ENCODE data around the gene RENBP.
A peak's percentile ranks its signal among the peaks of the same experiment; 100 is the strongest.

The RENBP gene

DNA sequence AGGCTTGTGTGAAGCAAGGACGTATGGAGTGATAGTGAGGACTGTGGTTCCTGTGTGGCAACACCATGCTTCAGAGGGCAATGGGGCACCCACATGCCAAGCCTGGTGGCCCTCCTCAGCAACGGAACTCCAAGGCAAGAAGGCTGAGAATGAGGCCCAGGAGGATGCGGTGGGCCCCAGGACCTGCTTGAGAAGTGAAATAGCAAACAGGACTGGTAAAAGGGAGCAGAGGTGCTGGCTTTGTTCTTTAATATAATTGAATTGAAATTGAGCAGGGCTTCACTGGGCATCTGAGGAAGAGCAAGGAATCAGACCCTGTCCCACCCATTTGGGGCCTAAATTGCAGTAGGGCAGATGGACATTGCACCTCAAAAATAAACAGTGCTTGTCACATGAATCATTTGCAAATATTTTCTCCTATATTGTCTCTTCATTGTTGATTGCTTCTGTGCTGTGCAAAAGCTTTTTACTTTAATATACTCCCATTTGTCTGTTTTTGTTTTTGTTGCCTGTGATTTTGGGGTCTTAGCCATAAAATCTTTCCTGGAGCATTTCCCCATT lies 30.4 kb upstream of the RENBP start:
- POLR2A ChIA-PET: no interaction called here
- DNase-seq (ENCODE audit: low read depth, low spot score): no peak
- TF ChIP-seq, protein P1, sequence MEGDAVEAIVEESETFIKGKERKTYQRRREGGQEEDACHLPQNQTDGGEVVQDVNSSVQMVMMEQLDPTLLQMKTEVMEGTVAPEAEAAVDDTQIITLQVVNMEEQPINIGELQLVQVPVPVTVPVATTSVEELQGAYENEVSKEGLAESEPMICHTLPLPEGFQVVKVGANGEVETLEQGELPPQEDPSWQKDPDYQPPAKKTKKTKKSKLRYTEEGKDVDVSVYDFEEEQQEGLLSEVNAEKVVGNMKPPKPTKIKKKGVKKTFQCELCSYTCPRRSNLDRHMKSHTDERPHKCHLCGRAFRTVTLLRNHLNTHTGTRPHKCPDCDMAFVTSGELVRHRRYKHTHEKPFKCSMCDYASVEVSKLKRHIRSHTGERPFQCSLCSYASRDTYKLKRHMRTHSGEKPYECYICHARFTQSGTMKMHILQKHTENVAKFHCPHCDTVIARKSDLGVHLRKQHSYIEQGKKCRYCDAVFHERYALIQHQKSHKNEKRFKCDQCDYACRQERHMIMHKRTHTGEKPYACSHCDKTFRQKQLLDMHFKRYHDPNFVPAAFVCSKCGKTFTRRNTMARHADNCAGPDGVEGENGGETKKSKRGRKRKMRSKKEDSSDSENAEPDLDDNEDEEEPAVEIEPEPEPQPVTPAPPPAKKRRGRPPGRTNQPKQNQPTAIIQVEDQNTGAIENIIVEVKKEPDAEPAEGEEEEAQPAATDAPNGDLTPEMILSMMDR (IDR thresholded peaks at IDR 0.05; ENCODE audit: insufficient read depth, low read length, missing control alignments): no peak
- H3K4me3 ChIP-seq (ENCODE audit: low read depth, low read length): no peak overlapping the region
- CTCF ChIA-PET: interaction anchor here (1.4 kb wide), 1 partner anchor 38 kb away, joined by 5 read pairs; no protein-coding TSS in a partner anchor

DNA sequence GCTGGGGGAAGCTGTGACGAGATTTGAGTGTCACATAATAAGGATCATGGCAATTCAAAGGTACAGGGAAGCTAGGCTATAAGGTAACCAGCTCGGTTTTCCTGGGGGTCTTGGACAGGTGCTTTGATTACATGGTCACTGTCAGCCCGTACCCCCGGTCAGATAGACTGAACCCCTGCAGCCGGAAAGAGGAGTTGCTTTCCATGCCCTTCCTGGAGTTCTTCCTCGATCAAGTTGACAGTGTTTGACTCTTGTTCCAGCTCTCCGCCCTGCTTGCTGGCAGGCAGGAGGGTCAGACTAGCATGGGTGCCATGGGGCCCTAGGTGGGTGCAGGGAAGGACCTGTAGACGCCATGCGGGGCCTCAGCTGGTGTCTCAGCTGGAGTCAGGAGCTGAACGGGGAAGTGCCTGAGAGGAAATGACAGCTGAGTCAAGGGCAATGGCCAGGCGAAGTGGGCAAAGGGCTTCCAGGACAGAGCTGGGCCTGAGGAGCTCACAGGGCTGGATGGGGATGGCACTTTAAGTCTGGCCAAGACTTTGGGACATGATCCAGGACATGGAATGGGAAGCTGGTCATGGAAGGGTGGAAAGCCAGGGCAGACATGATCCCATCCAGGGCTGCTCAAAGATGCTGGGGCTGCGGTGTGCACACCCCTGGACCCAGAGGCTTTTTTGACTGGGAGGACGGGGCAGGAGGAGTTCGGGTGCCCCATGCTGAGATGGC lies 29.7 kb upstream of the RENBP start:
- TF ChIP-seq, protein P1 (IDR thresholded peaks at IDR 0.05; ENCODE audit: insufficient read depth, low read length, missing control alignments): no peak
- peak overlapping the region; percentile 12; the same call in 1 of the 2 replicates for H3K4me3 ChIP-seq (ENCODE audit: low read depth, low read length)
- CTCF ChIA-PET: no interaction called here
- DNase-seq (ENCODE audit: low read depth, low spot score): no peak
- POLR2A ChIA-PET: no interaction called here

DNA sequence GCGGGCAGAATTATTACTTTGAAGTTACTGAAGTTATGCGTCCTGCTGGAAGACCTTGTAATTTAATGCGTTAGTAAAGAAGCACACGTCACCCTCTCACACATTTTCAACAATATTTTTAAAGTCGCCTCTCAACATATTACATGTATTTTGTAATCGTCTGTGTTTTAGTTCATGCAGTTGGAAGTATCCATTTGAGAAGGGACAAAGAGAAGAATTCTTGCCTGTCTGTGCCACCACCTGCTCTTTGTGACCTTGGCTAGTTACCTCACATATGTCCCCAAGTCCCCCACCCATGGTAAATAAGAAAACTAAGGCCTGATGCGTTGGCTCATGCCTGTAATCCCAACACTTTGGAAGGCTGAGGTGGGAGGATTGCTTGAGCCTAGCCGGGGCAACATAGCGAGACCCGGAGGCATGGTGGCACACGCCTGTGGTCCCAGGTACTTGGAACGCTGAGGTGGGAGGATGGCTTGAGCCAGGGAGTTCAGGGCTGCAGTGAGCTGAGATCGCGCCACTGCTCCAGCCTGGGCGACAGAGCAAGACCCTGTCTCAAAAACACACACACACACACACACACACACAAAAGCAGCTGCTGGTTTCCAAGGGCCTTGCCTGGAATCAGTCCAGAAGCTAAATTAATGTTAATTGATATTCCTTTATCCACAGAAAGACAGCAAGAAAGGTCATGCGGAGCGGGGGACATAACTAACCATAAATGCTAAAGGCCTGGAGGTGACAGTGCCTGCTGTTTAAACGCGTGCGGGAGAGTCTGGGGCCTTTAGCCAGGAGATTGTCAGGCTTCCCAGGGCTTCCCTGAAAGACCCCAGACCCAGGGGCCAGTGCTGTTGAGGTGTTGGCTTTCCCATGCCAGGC lies 28.9 kb upstream of the RENBP start:
- ChIA-PET POLR2A (no interaction called here), CTCF (no interaction called here)
- TF ChIP-seq, protein P1 (IDR thresholded peaks at IDR 0.05; ENCODE audit: insufficient read depth, low read length, missing control alignments): no peak
- H3K4me3 ChIP-seq (ENCODE audit: low read depth, low read length): peak overlapping the region; percentile 83
- DNase-seq (ENCODE audit: low read depth, low spot score): no peak

DNA sequence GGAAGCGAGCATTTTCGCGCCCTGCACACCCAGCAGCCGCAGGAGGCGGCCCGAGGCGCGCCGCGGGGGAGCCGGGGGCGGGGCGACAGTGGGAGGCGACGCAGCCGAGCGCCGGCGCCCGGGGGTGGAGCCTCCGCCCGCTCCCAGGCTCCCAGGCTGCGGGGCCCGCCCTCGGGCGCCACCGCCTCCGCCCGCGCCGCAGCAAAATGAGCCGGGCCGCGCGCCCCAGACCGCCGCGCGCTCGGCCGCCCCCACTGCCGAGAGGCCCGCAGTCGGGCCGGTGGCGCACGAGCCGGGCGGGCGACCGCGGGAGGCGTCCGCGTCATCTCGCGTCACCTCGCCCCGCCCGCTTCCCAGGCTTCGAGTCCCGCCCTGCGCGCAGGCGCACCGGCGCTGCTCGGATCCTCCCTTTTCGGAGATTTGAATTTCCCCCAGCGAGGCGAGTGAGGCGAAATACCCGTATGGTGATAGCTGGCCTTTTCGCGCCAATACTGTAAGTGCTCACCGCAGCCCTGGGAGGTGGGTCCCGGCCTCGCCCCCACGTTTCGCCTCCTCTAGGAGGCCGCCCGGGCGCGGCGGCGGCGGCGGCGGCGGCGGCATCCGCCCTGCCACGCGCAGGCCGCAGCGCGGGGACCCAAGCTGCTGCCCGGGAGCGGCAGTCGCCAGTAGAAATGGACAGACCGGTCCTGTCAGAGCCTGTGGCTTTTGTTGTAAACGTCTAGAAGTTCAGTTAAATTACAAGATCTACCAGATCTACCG lies 28.1 kb upstream of the RENBP start, which contains the start of gene TMEM187:
TSS of gene TMEM187 (plus strand) at position 387 of the 759 bp plus-strand sequence. CDS start 9,309 bp downstream, outside the sequence.
- ChIA-PET POLR2A (no interaction called here), CTCF (no interaction called here)
- TF ChIP-seq, protein P1 (IDR thresholded peaks at IDR 0.05; ENCODE audit: insufficient read depth, low read length, missing control alignments): no peak
- DNase-seq (ENCODE audit: low read depth, low spot score): no peak
- H3K4me3 ChIP-seq (ENCODE audit: low read depth, low read length): peak within 1 kb of the TSS; percentile 83

DNA sequence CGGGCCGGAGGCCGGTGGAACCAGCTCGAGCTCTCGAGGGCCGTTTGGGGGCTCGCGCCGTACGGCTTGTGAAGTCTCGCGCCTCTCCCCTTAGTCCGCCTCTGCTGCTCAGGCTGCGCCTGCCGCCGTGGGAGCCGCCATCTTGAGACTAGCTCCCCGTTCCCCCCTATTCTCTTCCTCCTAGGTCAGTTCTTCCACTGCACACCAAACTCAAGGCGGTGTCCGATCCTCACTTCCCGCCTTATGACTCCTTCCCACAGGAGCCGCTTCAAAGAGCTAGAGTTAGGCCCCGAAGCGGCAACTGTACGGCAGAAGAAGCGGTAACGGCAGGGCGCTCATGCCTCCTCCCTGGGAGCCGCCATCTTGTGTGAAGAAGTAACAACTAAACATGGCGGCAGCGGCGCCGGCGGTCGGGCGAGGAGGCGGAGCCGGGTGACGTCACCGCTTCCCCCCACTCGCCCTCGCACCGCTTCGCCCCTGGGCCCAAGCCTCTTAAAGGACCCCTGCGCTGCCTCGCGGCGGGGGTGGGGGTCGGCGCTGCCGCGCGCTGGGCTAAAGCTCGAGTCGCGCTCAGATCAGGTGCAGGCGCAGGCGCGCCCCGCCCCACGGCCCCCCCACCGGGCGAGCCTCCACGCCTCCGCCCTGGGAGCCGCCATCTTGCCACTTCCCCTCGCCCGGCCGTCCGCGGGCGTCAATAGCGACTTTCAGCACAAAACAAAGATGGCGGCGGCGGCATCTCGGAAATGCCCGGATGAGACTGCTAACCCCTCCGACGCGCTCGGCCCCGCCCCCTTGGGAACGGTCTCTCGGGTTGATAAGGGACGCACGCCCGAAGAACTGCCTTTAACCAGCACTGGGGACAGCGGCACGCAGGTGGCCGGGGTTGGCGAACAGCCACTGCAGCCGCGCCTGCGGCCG lies 27.3 kb upstream of the RENBP start, which contains the start of gene HCFC1:
TSS of gene HCFC1 (minus strand) at position 369 of the 918 bp plus-strand sequence. CDS start 978 bp downstream, outside the sequence.
- ChIA-PET CTCF (interaction anchor here (1.1 to 2.4 kb wide), 4 partner anchors 19 to 76 kb away, joined by 3 to 7 read pairs (median 4); partner anchors contain the start of gene ARHGAP4), POLR2A (interaction anchor here (0.5 to 1.0 kb wide), 3 partner anchors 38 to 246 kb away, joined by 3 read pairs; no protein-coding TSS in a partner anchor)
- peak within 1 kb of the TSS; percentile 83 for H3K4me3 ChIP-seq (ENCODE audit: low read depth, low read length)
- TF ChIP-seq, protein P1 (IDR thresholded peaks at IDR 0.05; ENCODE audit: insufficient read depth, low read length, missing control alignments): no peak
- DNase-seq (ENCODE audit: low read depth, low spot score): peak; percentile 21

Measured in AG04449 (cell line).